ENCODE data around the gene GOLGA6C.
"Not testable (repeated sequence)": the region's sequence is repeated elsewhere in the genome, so short reads cannot be mapped to it uniquely, and the experiment has no call there.

Gene GOLGA6C

GRCh38 chr15:75227112-75227511 lies 31.0 kb upstream of the GOLGA6C start:
- not testable (repeated sequence) for DNase-seq (ENCODE audit: low read depth in 2 of 2)

- no peak for DNase-seq (ENCODE audit: low read depth in 2 of 2)
Observed at GRCh38 chr15:75227663-75228280, 30.4 kb upstream of the GOLGA6C start.

GRCh38 chr15:75228787-75229186 lies 29.3 kb upstream of the GOLGA6C start:
- DNase-seq (ENCODE audit: low read depth in 2 of 2): no peak

GRCh38 chr15:75229191-75230015 lies 28.7 kb upstream of the GOLGA6C start:
- no peak for DNase-seq (ENCODE audit: low read depth in 2 of 2)

GRCh38 chr15:75230016-75230343 lies 28.2 kb upstream of the GOLGA6C start:
- no peak for DNase-seq (ENCODE audit: low read depth in 2 of 2)

- DNase-seq (ENCODE audit: low read depth in 2 of 2): no peak
Observed at GRCh38 chr15:75230551-75231371, 27.4 kb upstream of the GOLGA6C start.

GRCh38 chr15:75231836-75232235 lies 26.3 kb upstream of the GOLGA6C start:
- DNase-seq (ENCODE audit: low read depth in 2 of 2): no peak

- no peak for DNase-seq (ENCODE audit: low read depth in 2 of 2)
Observed at GRCh38 chr15:75232252-75232813, 25.8 kb upstream of the GOLGA6C start.

- DNase-seq (ENCODE audit: low read depth in 2 of 2): no peak
Observed at GRCh38 chr15:75232826-75233503, 25.2 kb upstream of the GOLGA6C start.

- DNase-seq (ENCODE audit: low read depth in 2 of 2): no peak
Observed at GRCh38 chr15:75233504-75234190, 24.5 kb upstream of the GOLGA6C start.

GRCh38 chr15:75234191-75234810 lies 23.8 kb upstream of the GOLGA6C start:
- DNase-seq (ENCODE audit: low read depth in 2 of 2): no peak

GRCh38 chr15:75235051-75235673 lies 23.0 kb upstream of the GOLGA6C start:
- DNase-seq (ENCODE audit: low read depth in 2 of 2): no peak

- no peak for DNase-seq (ENCODE audit: low read depth in 2 of 2)
Observed at GRCh38 chr15:75235760-75236729, 22.1 kb upstream of the GOLGA6C start.

- DNase-seq (ENCODE audit: low read depth in 2 of 2): no peak
Observed at GRCh38 chr15:75237316-75237982, 20.7 kb upstream of the GOLGA6C start.

- no peak for DNase-seq (ENCODE audit: low read depth in 2 of 2)
Observed at GRCh38 chr15:75238150-75238549, 20.0 kb upstream of the GOLGA6C start.

GRCh38 chr15:75245741-75246140 lies 12.4 kb upstream of the GOLGA6C start:
- not testable (repeated sequence) for DNase-seq (ENCODE audit: low read depth in 2 of 2)

GRCh38 chr15:75248991-75249390 lies 9.1 kb upstream of the GOLGA6C start:
- not testable (repeated sequence) for DNase-seq (ENCODE audit: low read depth in 2 of 2)

- no peak for DNase-seq (ENCODE audit: low read depth in 2 of 2)
Observed at GRCh38 chr15:75249726-75250125, 8.4 kb upstream of the GOLGA6C start.

Data from stimulated activated CD8-positive, alpha-beta memory T cell treated with anti-CD3 and anti-CD28 coated beads, Interleukin-15, amount 100 ng/mL, for 48 hours (primary cell).